HPDE6-E6E7 (cell line): Measurements from ENCODE around the gene PGA3.
"Not testable (repeated sequence)": the region's sequence is repeated elsewhere in the genome, so short reads cannot be mapped to it uniquely, and the experiment has no call there.

Experiments used
- DNase-seq: peaks from one replicate; pipeline ENCODE4 v3.0.0; 2011; ENCODE audit warnings: missing footprints; ENCODE audit errors: extremely low spot score

PGA3 gene

GRCh38 chr11:61171907-61172306 lies 31.4 kb upstream of the PGA3 start:
- DNase-seq = no peak

- DNase-seq = no peak
Observed at GRCh38 chr11:61172356-61172755, 31.0 kb upstream of the PGA3 start.

- DNase-seq = no peak
Observed at GRCh38 chr11:61172888-61173287, 30.4 kb upstream of the PGA3 start.

GRCh38 chr11:61173456-61173855 lies 29.9 kb upstream of the PGA3 start:
- no peak for DNase-seq

GRCh38 chr11:61174273-61174672 lies 29.0 kb upstream of the PGA3 start:
- DNase-seq = no peak

- DNase-seq = no peak
Observed at GRCh38 chr11:61174949-61175348, 28.4 kb upstream of the PGA3 start.

GRCh38 chr11:61176446-61176845 lies 26.9 kb upstream of the PGA3 start:
- no peak for DNase-seq

GRCh38 chr11:61180205-61180604 lies 23.1 kb upstream of the PGA3 start:
- DNase-seq = not testable (repeated sequence)

- DNase-seq = no peak
Observed at GRCh38 chr11:61181489-61181888, 21.8 kb upstream of the PGA3 start.

- no peak for DNase-seq
Observed at GRCh38 chr11:61183645-61184044, 19.7 kb upstream of the PGA3 start.

GRCh38 chr11:61186504-61186903 lies 16.8 kb upstream of the PGA3 start:
- DNase-seq = no peak

GRCh38 chr11:61187505-61188130 lies 15.7 kb upstream of the PGA3 start:
- DNase-seq = peak; percentile 61

GRCh38 chr11:61189933-61190332 lies 13.4 kb upstream of the PGA3 start:
- DNase-seq = no peak

- no peak for DNase-seq
Observed at GRCh38 chr11:61193596-61193995, 9.7 kb upstream of the PGA3 start.

GRCh38 chr11:61194169-61194671 lies 9.1 kb upstream of the PGA3 start:
- no peak for DNase-seq

- DNase-seq = no peak
Observed at GRCh38 chr11:61194981-61195695, 8.2 kb upstream of the PGA3 start.

GRCh38 chr11:61195719-61196118 lies 7.6 kb upstream of the PGA3 start:
- no peak for DNase-seq

GRCh38 chr11:61198361-61198760 lies 5.0 kb upstream of the PGA3 start:
- no peak for DNase-seq

GRCh38 chr11:61198948-61199523 lies 4.3 kb upstream of the PGA3 start:
- no peak for DNase-seq

- no peak for DNase-seq
Observed at GRCh38 chr11:61201476-61201875, 1.8 kb upstream of the PGA3 start.

- DNase-seq = not testable (repeated sequence)
Observed at GRCh38 chr11:61203873-61204272, 558 bp downstream of the PGA3 start.

- not testable (repeated sequence) for DNase-seq
Observed at GRCh38 chr11:61204502-61205059, 1.3 kb downstream of the PGA3 start.
